Measurements from ENCODE around the gene PGM5. TPM values are rescaled to one million over a fixed set of nuclear protein-coding genes. Genes with fewer than 3 reads are reported as not detected.

Gene PGM5
- total RNA-seq, 1 donor from 2014 or later = 2.2 TPM

DNA sequence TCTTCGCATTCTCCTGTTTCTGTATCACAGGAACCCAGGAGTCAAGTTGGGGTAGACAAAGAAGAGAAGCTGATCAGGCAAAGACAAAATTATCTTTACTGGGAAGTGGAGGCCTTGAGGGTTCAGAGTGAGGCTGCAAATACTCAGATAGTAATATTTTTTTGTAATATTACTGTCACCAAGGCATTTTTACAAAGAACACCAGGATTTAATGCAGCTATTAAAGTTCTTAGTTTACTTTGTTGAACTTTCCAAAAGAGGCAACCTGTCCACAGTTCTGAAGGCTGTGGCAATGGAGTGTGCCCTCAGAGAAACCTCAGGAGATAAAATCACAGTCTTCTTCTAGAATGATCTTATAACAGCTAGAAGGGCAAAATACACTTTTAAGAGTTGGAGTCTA is 74.9 kb downstream of the PGM5 start:
- no peak for DNase-seq (ENCODE audit: low read depth)

DNA sequence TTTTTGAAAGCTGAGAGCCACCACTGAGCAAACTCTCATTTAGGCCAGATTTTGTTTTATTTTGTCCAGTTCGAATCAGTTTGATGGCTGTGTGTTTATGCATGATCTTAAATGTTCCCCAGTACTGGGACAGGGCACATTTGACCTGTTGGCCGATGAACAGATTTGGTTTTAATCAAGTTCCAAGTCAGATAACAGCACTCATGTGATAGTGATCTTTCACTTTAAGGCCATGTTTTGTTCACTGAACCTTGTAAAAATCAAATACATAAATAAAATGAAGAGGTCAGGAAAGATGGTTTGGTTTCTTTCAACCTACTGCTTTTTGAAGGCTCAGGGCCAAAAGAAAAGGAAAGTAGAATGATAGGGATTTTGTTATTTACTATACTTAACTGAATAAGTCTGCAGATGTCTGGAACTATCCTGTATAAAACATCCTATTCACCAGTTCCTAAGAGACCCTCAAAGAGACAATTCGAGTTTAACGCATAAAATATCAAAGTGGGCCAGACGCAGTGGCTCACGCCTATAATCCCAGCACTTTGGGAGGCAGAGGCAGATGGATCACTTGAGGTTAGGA is 77.2 kb downstream of the PGM5 start:
- DNase-seq (ENCODE audit: low read depth) = no peak

DNA sequence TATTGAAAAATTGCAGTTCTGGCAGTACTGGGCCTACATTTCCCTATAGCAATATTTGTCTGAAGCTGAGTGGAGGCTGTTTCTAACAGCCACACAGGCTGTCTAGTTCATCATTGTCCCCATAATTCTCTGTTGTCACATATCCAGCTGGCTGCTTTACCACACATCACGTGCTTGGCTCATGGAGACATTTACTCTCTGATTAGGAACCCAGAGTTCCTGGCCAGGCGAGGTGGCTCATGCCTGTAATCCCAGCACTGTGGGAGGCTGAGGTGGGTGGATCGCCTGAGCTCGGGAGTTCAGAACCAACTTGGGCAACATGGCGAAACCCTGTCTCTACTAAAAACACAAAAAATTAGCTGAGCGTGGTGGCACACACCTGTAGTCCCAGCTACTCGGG is 81.4 kb downstream of the PGM5 start:
- DNase-seq (ENCODE audit: low read depth) = no peak

DNA sequence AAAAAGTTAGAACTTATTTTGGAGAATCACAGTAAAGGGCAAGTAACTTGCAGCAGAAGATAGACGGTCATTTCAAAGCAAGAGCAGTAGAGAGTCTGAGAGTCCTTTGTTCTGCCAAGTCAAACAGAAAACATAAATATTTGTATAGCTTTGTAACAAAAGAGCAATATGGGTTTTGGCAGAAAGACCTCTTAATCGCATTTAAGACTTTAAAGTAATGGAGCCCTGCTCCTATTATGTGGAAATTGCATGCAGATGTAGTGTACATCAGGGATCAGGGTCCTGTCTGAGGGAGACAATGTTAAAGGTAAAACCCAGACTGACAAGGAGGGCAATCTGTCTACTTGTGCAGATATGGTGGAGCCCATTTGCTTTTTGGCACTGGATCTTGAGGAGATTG is 87.2 kb downstream of the PGM5 start:
- no peak for DNase-seq (ENCODE audit: low read depth)

DNA sequence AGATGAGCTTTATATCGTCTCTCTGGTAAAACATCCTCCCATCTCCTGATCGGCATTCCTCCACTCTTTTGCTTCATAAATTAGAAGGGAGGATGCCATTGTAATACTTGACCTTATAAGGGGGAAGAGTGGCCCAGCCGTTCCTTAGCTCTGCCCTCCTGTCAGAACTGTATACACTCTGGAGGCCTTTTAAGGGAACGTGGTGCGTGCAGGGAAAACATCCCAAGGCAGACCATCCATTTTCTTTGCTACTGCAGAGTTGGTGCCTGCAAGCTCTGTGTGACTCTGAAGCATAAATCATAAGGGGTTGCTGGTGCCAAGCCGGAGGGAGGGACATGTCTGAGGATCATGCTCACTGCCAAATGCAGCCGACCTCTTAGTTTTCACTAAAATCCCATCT is 90.4 kb downstream of the PGM5 start:
- DNase-seq (ENCODE audit: low read depth) = no peak

DNA sequence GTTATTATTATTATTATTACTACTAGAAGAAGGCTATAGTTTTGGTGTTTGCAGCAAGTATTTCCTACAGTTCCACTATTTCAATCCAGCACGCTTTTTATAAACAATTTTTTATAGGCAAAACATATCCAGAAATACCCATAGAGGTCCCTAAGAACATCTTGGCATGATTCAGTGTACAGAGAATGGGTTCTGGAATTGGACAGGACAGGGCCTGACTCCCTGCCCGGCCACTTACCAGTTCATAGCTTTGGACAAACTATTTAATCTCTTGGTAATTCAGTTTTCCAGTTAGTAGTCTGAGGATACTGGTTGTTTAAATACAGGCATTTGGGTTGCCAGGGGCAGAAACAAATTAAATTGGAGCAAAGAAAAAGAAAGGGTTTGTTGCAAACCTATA is 91.2 kb downstream of the PGM5 start:
- DNase-seq (ENCODE audit: low read depth) = no peak

DNA sequence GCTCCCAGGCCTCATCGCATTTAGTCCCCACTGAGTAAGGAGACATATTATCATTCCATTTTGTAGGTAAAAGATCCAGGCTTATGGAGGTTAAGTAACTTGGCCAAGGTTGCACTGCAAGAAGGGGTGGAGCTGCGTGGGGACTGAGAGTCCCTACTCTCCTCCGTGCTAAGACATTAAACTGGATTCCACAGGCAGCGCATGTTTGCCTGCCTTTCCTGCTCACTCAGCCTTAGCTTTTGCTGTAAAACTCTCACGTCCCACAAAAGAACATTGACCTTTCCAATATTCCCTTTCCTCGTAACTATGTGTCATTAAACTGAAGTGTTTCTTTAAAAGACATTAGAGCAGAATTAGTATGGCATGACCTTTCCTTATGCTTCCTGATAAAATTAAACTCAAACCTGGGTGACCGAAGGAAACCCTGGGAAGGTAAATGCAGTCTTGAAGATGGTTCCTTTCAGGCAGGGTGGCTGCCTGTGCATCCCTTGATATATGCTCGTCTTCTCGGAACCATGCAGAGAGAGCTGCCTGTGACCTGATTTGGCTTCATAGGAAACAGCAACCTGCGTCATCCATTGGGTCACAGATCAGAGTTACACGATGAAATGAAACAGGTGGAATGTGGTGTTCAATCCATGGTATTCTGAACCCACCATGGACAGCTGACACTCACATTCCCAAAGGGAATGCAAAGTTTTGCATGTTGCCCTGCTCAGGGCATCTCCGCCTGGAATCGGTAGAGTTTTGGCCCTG is 98.3 kb downstream of the PGM5 start:
- DNase-seq (ENCODE audit: low read depth) = no peak

DNA sequence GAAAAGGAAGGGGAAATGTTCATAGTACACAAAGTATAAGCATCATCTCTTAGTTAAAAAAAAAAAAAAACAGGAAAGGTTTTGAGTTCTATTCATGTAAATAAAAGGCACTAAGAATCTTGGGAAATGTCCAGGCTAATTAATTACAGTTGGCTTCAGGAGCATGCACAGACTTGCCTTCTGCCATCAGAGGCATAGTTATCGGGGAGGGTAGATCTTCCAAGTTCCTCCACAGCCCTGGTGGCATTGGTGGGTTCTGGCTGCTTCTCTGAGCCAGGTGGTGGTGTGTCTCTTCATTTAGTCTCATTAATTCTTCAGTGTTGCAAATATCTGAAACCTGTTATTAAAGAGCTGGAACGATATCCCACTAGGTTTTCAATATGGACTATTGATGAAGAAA is 99.0 kb downstream of the PGM5 start:
- DNase-seq (ENCODE audit: low read depth) = no peak

DNA sequence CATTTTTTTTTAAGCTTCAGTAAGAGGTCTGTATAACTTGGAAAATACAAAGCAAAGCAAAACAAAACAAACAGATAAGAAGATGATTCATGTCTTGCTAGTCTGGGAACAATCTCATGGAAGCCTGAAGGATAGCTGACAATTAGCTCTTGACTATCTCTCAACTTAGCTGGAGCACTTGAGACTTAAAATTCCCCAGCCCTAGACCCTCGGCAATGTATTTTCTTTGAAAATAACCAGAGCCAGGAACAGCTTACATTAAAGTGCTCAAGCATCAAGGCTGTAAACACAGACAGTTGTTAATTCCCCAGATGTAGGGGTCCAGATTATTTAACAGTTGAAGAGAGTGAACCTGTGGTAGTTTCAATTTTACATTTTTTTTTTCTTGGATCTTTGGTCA is 101.4 kb downstream of the PGM5 start:
- DNase-seq (ENCODE audit: low read depth) = no peak

DNA sequence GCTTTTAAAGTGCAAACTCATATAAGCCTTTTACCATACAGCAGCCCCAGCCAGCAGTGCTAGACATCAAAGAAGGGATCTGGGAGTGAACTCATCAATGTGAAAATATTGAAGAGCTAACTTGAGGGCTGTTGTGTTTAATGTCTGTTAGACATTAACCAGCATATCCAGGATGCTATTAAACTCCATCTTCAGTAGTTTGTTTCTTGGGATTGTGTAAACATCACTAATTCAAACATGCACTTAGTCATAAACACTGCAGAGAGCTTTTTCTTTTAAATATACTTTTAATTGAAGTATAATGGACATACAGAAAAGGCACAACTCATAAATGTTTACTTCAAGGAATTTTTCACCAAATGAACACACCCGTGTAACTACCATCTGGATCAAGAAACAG is 102.5 kb downstream of the PGM5 start:
- DNase-seq (ENCODE audit: low read depth) = no peak

DNA sequence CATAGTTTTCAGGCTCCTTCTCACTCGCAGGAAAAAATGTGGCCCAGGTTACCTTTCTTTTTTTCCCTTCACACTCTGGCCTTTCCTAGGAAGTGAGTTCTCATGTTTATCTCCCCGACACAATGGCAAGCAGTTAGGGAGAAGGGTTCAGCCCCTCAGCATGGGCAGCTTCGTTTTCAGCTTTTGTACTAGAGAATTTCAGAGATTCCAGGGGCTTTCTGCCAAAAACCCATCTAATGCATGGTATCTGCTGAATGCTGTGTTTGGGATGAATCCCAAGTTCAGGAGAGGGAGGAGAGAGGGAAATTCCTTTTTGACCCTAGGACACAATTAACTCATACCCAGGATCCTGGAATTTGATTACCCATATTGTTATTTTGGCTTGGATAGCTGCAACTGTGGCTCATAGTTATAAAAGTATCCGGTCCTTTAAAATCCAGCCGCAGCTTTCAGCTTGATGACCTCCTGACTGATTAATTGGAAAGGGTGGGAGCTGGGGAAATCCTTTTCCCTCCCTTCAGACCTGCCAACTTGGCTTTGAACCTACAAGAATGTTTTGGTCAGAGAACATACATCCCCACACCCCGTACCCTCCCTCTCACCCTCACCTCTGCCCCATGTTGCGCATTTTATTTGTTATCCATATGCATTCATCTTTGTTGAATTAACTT is 105.8 kb downstream of the PGM5 start:
- no peak for DNase-seq (ENCODE audit: low read depth)

DNA sequence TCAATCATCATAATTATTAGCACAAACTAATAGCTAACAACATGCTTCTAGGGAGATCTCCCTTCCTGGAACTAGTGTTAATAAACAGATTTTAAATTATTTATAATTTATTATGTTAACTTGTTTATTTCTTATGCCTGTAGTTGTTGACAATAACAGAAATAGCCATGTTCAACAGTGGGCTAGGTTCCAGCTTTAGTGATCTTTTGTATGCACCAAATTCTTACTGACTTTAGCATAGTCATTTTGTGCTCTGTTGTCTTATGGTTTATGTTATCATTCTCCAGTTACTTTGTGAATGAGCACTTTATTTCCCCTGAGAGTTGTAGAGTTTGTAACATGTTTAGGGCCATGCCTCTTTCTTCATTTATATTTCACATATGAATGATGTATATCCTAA is 113.7 kb downstream of the PGM5 start:
- DNase-seq (ENCODE audit: low read depth) = no peak

DNA sequence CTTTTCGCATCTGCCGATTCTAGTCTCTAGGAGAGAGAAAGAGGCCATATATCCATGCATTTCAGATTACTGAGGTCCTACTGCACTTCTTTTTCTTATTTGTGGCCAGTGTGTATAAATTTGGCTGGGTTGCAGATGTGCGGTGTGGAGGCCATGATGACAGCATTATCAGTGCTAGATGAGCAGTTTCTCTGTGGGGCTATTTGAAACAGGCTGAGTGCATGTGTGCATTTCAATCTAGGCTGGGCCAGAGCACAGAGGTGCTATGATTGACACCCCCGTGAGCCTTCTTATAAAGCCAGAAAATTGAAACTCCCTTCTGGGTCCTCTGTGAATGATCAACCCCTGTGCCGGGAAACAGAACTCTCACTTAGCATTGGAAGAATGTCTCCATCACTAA is 114.2 kb downstream of the PGM5 start:
- DNase-seq (ENCODE audit: low read depth) = no peak

DNA sequence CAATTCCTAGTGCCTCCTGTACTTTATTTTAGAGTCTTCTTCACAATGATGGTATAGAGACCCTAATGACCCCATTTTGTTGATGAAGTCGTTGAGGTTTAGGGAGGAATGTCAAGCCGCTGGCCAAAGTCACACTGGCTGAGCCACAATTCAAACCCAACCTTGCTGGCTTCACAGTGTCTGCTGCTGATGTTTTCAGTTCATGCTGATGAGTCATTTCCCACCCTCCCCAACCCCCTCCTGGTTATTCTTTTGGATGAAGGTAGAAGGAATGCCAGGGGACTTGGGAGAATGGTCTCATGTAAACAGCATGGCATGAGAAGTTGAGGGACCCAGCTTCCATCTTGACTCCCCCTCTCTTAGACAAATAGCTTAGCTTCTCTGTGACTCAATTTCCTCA is 115.7 kb downstream of the PGM5 start:
- DNase-seq (ENCODE audit: low read depth) = no peak

DNA sequence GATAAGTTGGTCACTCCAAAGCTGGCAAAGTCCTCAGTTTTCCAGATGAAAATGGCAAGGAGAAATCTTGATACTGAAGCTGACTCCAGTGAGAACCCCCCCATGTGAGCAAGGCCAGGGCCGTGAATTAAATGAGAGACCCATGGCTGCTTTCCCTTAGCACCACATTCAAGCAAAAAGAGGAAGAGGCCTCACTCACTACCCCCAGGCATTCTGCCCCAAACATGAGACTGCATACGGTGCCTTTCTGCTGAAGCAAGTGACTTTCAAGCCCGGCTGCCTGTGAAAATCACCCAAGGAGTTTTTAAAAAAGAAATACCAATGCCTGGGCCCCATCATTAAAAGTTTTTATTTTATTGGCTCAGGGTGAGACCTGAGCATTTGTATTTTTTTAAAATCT is 117.4 kb downstream of the PGM5 start:
- no peak for DNase-seq (ENCODE audit: low read depth)

DNA sequence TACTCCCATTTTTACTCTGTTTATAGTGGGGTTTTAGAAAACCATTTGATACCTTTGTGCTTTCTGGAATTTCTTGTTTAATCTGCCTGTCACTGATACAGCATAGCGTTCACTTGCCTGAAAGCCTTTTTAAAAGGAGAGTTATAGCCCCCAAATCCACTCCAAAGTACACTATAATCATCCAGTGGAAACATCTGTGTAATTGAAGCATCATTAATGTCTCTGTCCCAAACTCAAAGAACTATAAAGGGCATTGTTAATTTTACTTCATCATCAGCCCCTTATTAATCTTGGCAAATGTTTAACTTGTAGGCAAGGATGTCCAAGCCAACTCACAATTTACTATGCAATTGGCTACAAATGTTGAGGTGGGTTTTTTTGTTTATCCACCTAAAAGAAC is 120.0 kb downstream of the PGM5 start:
- no peak for DNase-seq (ENCODE audit: low read depth)

DNA sequence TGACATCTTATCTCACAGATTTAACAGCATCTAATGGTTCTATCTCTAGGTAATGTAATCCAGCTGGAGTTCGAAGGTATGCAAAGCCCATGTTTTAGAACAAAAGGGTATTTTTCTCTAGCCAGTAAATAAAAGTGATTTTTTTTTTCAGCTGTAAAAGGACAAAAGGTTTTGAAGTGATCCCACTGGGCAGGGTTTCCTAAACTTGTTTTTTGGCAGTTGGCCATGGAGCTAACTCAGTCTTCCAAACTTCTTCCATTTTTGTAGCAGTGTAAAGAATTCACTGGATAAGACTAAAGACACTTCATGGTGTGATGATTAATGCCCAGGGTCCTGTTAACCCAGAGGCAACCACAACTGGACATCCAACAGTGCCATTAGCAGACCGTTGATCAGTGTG is 120.4 kb downstream of the PGM5 start:
- no peak for DNase-seq (ENCODE audit: low read depth)

DNA sequence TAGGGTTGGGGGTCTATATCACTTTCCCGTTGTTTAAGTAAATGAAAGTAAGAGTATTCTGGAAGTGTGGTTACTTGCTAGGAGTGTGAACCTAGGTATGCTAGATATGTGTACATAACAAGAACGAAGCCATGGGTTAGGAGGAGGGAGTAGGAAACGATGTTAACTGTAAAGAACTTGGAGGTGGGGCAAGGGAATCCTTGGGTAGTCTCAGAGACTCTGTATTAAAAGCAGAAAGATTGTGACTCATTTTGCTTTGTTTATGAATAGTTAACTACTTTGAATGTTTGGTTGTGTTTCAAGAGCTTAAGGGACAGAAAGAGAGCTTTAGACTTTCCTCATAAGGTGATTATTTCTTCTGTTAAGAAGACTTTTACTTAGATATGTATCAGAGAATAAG is 124.4 kb downstream of the PGM5 start:
- no peak for DNase-seq (ENCODE audit: low read depth)

DNA sequence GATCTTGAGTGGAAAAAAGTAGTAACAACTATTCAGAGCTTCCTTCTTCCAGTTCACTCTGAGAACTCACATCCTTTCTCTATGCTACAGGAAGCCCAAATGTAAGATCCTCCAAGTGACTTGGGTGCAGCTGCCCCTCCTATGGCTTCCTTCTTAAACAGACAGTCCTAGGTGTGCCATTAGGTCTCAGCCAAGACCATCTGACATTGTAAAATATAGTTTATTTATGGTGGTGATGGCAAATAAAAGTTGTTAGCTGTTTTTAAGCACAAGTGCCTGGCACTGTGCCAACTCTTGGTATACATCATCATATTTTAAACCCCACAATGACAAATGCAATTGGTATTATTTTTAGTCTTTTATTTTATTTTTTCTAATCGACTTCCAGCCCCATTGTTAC is 126.1 kb downstream of the PGM5 start:
- no peak for DNase-seq (ENCODE audit: low read depth)

DNA sequence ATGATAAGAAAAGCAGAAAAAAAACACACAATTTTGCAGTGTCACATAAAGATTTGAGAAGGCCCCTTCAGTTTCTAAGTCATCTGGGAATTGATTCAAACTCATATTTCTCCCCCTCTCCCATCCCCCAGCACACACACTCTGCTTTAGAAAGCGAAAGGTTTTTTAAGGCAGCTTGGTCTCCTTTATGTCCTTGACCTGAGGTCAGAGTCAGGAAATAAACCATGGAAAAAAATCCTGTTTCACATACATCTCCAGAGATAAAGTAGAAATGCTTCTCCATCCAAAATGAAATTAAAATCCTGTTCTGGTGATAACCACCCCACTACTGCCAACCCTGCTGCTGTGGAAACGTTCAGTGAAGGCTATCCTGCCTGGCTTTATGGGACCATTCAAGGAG is 131.7 kb downstream of the PGM5 start:
- no peak for DNase-seq (ENCODE audit: low read depth)

DNA sequence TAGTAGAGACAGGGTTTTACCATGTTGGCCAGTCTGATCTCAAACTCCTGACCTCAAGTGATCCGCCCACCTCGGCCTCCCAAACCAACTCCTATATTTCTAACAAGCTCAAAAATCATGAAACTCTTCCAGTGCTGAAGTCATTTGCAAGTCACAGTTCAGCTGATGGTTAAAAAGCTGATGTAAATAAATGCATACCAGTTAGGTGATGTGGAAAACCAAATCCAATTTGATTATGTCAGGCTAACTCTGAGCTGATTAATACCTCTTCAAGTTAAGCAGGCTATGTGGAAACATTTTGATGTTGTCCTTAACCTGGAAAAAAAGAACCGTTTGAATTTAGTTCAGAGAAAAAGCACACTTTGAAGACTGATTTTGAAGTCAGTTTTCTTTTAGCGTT is 133.2 kb downstream of the PGM5 start:
- DNase-seq (ENCODE audit: low read depth) = no peak

DNA sequence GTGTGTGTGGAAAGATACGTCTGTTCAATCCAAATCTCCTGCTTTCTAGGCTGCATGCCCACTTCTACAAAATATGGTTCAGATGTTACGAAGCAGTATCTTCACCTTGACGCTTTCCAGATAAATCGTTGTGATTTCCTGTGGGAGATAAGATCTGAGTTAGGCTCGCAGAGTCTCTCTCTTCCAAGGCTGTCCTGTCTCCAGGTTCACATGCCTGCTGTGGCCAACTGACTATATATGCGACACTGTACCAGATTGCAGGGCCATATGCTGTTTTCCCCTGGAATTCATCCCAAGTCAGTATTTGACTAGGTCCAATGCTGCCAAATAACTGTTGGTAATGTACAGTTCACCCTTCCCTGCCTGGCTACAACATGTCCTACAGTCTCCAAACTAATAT is 136.4 kb downstream of the PGM5 start:
- no peak for DNase-seq (ENCODE audit: low read depth)

DNA sequence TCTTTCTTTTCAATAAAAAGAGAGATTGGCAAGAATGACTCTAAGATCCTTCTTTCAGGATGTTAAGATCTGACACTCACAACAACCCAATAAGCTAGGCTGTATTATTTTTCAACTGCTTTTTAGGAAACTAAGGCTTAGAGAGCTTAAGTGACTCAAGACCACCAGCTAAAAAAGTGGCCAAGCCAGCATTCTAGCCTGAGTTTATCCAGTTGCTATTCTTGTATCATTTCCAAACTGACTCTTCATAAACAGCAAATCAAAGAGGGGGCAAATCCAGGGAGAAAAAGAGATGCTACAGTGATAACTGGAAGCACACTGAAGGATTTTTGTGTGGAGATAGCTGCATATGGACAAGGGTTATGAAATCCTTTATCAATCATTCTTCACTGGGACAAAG is 137.1 kb downstream of the PGM5 start:
- DNase-seq (ENCODE audit: low read depth) = no peak
